HEK293 (cell line): ENCODE measurements around the gene FZD7.

Experiments
- GLI4 ChIP-seq: fragments of 450-650 bp; formaldehyde crosslinking; IDR thresholded peaks from 2 replicates; pipeline ENCODE4 v1.5.1; 2016; ENCODE audit warnings: missing biosample characterization, missing genetic modification characterization
- RBAK ChIP-seq: fragments of 450-650 bp; formaldehyde crosslinking; IDR thresholded peaks from 2 replicates; pipeline ENCODE4 v1.5.1; 2016; ENCODE audit warnings: missing biosample characterization, missing genetic modification characterization
- ZNF121 ChIP-seq: fragments of 450-650 bp; formaldehyde crosslinking; IDR thresholded peaks from 2 replicates; pipeline ENCODE4 v1.5.1; 2016; ENCODE audit warnings: missing biosample characterization, missing genetic modification characterization
- ZNF274 ChIP-seq, 2 experiments: fragments of 200-500 bp in 1 of 2; fragments of 450-650 bp in 1 of 2; sonication (Bioruptor generic) in 1 of 2; formaldehyde crosslinking in 1 of 2; IDR thresholded peaks; 2 replicates each; pipeline versions ENCODE4 v1.5.1 to v1.6.1; 2014 to 2016; ENCODE audit warnings: borderline replicate concordance in 1 of 2, inconsistent platforms in 1 of 2, low read length in 1 of 2, missing biosample characterization in 1 of 2, missing genetic modification characterization in 1 of 2
- ZNF585B ChIP-seq: fragments of 450-650 bp; formaldehyde crosslinking; IDR thresholded peaks from 2 replicates; pipeline ENCODE4 v1.5.1; 2016; ENCODE audit warnings: missing biosample characterization, missing genetic modification characterization
- ZNF660 ChIP-seq: fragments of 450-650 bp; IDR thresholded peaks from 2 replicates; pipeline ENCODE4 v1.5.1; 2018; ENCODE audit warnings: missing biosample characterization, mild to moderate bottlenecking, missing genetic modification characterization
- ZNF830 ChIP-seq: fragments of 450-650 bp; IDR thresholded peaks from 2 replicates; pipeline ENCODE4 v1.5.0; 2018; ENCODE audit warnings: missing biosample characterization, missing genetic modification characterization, low read depth, mild to moderate bottlenecking, moderate library complexity
- TF ChIP-seq, protein P1 (sequence below): fragments of 450-650 bp; formaldehyde crosslinking; IDR thresholded peaks from 2 replicates; pipeline ENCODE4 v1.5.1; 2016; ENCODE audit warnings: missing biosample characterization, missing genetic modification characterization
- TF ChIP-seq, protein P2 (sequence below): fragments of 450-650 bp; formaldehyde crosslinking; IDR thresholded peaks from 2 replicates; pipeline ENCODE4 v1.5.1; 2016; ENCODE audit warnings: missing biosample characterization, missing genetic modification characterization
- TF ChIP-seq, protein P3 (sequence below): fragments of 450-650 bp; formaldehyde crosslinking; optimal IDR thresholded peaks from 2 replicates; pipeline ENCODE3; 2016; ENCODE audit warnings: missing biosample characterization, mild to moderate bottlenecking, missing genetic modification characterization
- TF ChIP-seq, protein P4 (sequence below): fragments of 450-650 bp; formaldehyde crosslinking; IDR thresholded peaks from 2 replicates; pipeline ENCODE4 v1.5.1; 2016; ENCODE audit warnings: missing biosample characterization, missing genetic modification characterization
- TF ChIP-seq, protein P5 (sequence below): sonication (generic); formaldehyde crosslinking; IDR thresholded peaks from 2 replicates; pipeline ENCODE4 v1.8.1; 2022; ENCODE audit warnings: mild to moderate bottlenecking, moderate library complexity, missing genetic modification reagents
- TF ChIP-seq, protein P6 (sequence below): fragments of 450-650 bp; formaldehyde crosslinking; IDR thresholded peaks from 2 replicates; pipeline ENCODE4 v1.5.1; 2016; ENCODE audit warnings: missing biosample characterization, missing genetic modification characterization

DNA sequence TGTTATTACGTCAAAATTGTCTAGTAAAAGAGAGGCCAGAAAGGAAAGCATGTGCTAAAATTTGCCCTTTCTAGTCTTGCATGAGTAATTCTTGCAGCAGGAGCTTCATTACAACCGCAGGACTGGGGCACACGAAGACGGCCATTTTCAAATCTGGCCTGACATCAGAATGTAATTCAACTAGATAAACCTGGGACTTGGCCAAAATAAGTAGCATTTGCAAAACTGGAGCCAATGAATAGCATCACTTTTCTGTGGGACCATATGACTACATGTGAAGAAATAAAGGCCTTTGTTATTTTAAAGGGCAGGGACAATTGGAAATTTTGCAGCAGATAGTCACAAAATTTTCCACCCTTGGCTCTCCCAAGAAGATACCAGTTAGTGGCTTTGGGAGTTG, 3.0 kb upstream of the FZD7 start:
- TF ChIP-seq ZNF274 (IDR thresholded peaks at IDR 0.05; ENCODE audit: low read length) (no peak), ZNF274 (tag by site-specific recombination; IDR thresholded peaks at IDR 0.05; ENCODE audit: borderline replicate concordance) (no peak), ZNF121 (tag by site-specific recombination) (no peak), ZNF585B (tag by site-specific recombination) (no peak), GLI4 (tag by site-specific recombination) (no peak), ZNF830 (no peak), RBAK (tag by site-specific recombination) (no peak), ZNF660 (tag by site-specific recombination) (no peak)
- TF ChIP-seq, protein P1, sequence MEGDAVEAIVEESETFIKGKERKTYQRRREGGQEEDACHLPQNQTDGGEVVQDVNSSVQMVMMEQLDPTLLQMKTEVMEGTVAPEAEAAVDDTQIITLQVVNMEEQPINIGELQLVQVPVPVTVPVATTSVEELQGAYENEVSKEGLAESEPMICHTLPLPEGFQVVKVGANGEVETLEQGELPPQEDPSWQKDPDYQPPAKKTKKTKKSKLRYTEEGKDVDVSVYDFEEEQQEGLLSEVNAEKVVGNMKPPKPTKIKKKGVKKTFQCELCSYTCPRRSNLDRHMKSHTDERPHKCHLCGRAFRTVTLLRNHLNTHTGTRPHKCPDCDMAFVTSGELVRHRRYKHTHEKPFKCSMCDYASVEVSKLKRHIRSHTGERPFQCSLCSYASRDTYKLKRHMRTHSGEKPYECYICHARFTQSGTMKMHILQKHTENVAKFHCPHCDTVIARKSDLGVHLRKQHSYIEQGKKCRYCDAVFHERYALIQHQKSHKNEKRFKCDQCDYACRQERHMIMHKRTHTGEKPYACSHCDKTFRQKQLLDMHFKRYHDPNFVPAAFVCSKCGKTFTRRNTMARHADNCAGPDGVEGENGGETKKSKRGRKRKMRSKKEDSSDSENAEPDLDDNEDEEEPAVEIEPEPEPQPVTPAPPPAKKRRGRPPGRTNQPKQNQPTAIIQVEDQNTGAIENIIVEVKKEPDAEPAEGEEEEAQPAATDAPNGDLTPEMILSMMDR = no peak
- TF ChIP-seq, protein P2, sequence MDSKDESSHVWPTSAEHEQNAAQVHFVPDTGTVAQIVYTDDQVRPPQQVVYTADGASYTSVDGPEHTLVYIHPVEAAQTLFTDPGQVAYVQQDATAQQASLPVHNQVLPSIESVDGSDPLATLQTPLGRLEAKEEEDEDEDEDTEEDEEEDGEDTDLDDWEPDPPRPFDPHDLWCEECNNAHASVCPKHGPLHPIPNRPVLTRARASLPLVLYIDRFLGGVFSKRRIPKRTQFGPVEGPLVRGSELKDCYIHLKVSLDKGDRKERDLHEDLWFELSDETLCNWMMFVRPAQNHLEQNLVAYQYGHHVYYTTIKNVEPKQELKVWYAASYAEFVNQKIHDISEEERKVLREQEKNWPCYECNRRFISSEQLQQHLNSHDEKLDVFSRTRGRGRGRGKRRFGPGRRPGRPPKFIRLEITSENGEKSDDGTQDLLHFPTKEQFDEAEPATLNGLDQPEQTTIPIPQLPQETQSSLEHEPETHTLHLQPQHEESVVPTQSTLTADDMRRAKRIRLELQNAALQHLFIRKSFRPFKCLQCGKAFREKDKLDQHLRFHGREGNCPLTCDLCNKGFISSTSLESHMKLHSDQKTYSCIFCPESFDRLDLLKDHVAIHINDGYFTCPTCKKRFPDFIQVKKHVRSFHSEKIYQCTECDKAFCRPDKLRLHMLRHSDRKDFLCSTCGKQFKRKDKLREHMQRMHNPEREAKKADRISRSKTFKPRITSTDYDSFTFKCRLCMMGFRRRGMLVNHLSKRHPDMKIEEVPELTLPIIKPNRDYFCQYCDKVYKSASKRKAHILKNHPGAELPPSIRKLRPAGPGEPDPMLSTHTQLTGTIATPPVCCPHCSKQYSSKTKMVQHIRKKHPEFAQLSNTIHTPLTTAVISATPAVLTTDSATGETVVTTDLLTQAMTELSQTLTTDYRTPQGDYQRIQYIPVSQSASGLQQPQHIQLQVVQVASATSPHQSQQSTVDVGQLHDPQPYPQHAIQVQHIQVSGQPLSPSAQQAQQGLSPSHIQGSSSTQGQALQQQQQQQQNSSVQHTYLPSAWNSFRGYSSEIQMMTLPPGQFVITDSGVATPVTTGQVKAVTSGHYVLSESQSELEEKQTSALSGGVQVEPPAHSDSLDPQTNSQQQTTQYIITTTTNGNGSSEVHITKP (tag by site-specific recombination) = no peak
- TF ChIP-seq, protein P3, sequence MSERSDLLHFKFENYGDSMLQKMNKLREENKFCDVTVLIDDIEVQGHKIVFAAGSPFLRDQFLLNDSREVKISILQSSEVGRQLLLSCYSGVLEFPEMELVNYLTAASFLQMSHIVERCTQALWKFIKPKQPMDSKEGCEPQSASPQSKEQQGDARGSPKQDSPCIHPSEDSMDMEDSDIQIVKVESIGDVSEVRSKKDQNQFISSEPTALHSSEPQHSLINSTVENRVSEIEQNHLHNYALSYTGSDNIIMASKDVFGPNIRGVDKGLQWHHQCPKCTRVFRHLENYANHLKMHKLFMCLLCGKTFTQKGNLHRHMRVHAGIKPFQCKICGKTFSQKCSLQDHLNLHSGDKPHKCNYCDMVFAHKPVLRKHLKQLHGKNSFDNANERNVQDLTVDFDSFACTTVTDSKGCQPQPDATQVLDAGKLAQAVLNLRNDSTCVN = no peak
- TF ChIP-seq, protein P4, sequence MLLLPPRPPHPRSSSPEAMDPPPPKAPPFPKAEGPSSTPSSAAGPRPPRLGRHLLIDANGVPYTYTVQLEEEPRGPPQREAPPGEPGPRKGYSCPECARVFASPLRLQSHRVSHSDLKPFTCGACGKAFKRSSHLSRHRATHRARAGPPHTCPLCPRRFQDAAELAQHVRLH (tag by site-specific recombination) = no peak
- TF ChIP-seq, protein P5, sequence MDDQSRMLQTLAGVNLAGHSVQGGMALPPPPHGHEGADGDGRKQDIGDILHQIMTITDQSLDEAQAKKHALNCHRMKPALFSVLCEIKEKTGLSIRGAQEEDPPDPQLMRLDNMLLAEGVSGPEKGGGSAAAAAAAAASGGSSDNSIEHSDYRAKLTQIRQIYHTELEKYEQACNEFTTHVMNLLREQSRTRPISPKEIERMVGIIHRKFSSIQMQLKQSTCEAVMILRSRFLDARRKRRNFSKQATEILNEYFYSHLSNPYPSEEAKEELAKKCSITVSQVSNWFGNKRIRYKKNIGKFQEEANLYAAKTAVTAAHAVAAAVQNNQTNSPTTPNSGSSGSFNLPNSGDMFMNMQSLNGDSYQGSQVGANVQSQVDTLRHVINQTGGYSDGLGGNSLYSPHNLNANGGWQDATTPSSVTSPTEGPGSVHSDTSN (CRISPR knock-in tag) = no peak
- TF ChIP-seq, protein P6, sequence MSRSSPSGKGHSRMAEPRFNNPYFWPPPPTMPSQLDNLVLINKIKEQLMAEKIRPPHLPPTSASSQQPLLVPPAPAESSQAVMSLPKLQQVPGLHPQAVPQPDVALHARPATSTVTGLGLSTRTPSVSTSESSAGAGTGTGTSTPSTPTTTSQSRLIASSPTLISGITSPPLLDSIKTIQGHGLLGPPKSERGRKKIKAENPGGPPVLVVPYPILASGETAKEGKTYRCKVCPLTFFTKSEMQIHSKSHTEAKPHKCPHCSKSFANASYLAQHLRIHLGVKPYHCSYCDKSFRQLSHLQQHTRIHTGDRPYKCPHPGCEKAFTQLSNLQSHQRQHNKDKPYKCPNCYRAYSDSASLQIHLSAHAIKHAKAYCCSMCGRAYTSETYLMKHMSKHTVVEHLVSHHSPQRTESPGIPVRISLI = no peak
